ENCODE measurements around the gene SUN5. TPM values are rescaled to one million over a fixed set of nuclear protein-coding genes. Genes with fewer than 3 reads are reported as not detected.

The SUN5 gene
- polyA plus RNA-seq, 2 of the 4 experiments (the other 2 are of a cell fraction), result not detected

- Histone ChIP-seq H3K27ac (no peak overlapping the region), H3K4me3 (no peak overlapping the region), H3K4me2 (no peak overlapping the region), H3K4me1 (0 out of 3 replicates have a peak, but pooled peaks cover 3% of the 10 kb centered on the region), H3K9me3 (no peaks in the 10 kb centered on the region)
- DNase-seq (ENCODE audit: low read depth in 1 of 2, low spot score in 1 of 2) (no peak), ATAC-seq (no peak), FAIRE-seq (no peak)
- ChIA-PET CTCF (no interaction called here), POLR2A (no interaction called here)
- TF ChIP-seq ZC3H11A (IDR thresholded peaks at IDR 0.05) (no peak), MAFK (IDR thresholded peaks at IDR 0.05; ENCODE audit: partially characterized antibody) (no peak), CBX8 (IDR thresholded peaks at IDR 0.05) (no peak), REST (IDR thresholded peaks at IDR 0.05) (no peak), ATOH8 (CRISPR knock-in tag; IDR thresholded peaks at IDR 0.05; ENCODE audit: low read depth) (no peak), POLR2A (IDR thresholded peaks at IDR 0.05; ENCODE audit: low read length) (no peak), PBX3 (IDR thresholded peaks at IDR 0.05) (no peak), GATA3 (IDR thresholded peaks at IDR 0.05; ENCODE audit: borderline replicate concordance) (no peak)
- 21% methylated on average over 6 of the region's 8 CpGs for WGBS (ENCODE audit: missing lambda C conversion rate)
These were observed 6.6 kb upstream of the SUN5 start for GRCh38 chr20:33010674-33011449.

GRCh38 chr20:33010133-33010504 is 5.9 kb upstream of the SUN5 start:
- Histone ChIP-seq H3K27ac (no peak overlapping the region), H3K4me1 (0 out of 3 replicates have a peak, but pooled peaks cover 3% of the 10 kb centered on the region), H3K9me3 (no peaks in the 10 kb centered on the region; the same call in 2 of the 3 replicates), H3K4me2 (no peak overlapping the region), H3K4me3 (no peak overlapping the region)
- ChIA-PET POLR2A (interaction anchor here (0.6 kb wide), 1 partner anchor 10 kb away, joined by 5 read pairs; no protein-coding TSS in a partner anchor), CTCF (interaction anchor here (0.9 kb wide), 1 partner anchor 12 kb away, joined by 3 read pairs; no protein-coding TSS in a partner anchor)
- 41% methylated on average over 5 of the region's 5 CpGs for WGBS (ENCODE audit: missing lambda C conversion rate)
- FAIRE-seq (no peak), ATAC-seq (no peak), DNase-seq (ENCODE audit: low read depth in 1 of 2, low spot score in 1 of 2) (no peak)
- TF ChIP-seq JUNB (IDR thresholded peaks at IDR 0.05) (no peak), JUN (IDR thresholded peaks at IDR 0.05) (no peak), ZSCAN20 (CRISPR knock-in tag; IDR thresholded peaks at IDR 0.05) (no peak), MAX (IDR thresholded peaks at IDR 0.05) (no peak), HOXB5 (CRISPR knock-in tag; IDR thresholded peaks at IDR 0.05) (no peak), RCOR1 (IDR thresholded peaks at IDR 0.05; ENCODE audit: low read depth, low read length) (no peak), USF2 (IDR thresholded peaks at IDR 0.05) (no peak), HMGXB4 (CRISPR knock-in tag; IDR thresholded peaks at IDR 0.05; ENCODE audit: borderline replicate concordance) (no peak), ESRRA (IDR thresholded peaks at IDR 0.05; ENCODE audit: borderline replicate concordance, low read length) (no peak), KDM5A (IDR thresholded peaks at IDR 0.05) (no peak), SMC3 (IDR thresholded peaks at IDR 0.05) (no peak), NFE2L2 (conservative IDR thresholded peaks at IDR 0.05; ENCODE audit: low read length) (no peak), HOXB13 (CRISPR knock-in tag; IDR thresholded peaks at IDR 0.05; ENCODE audit: low read depth) (no peak), POLR2AphosphoS2 (conservative IDR thresholded peaks at IDR 0.05; ENCODE audit: low read length) (no peak), FOSB (CRISPR knock-in tag; IDR thresholded peaks at IDR 0.05) (no peak)

All from A549 (cell line).